NCI-H1436 (cell line): ENCODE data around the gene CD96.
A peak's percentile ranks its signal among the peaks of the same experiment; 100 is the strongest.

Source experiments
- DNase-seq: peaks from one replicate; lab custom pipeline; 2025; lab: John Stamatoyannopoulos, UW

Gene CD96

DNA sequence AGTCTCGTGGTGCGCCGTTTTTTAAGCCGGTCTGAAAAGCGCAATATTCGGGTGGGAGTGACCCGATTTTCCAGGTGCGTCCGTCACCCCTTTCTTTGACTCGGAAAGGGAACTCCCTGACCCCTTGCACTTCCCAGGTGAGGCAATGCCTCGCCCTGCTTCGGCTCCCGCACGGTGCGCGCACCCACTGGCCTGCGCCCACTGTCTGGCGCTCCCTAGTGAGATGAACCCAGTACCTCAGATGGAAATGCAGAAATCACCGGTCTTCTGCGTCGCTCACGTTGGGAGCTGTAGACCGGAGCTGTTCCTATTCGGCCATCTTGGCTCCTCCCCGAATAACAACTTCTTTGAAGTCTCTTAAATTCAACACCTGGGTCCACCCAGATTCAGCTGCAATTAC, 19.9 kb downstream of the CD96 start:
- DNase-seq, result peak; percentile 15

GRCh38 chr3:111566844-111567243, 24.8 kb downstream of the CD96 start:
- no peak for DNase-seq

DNA sequence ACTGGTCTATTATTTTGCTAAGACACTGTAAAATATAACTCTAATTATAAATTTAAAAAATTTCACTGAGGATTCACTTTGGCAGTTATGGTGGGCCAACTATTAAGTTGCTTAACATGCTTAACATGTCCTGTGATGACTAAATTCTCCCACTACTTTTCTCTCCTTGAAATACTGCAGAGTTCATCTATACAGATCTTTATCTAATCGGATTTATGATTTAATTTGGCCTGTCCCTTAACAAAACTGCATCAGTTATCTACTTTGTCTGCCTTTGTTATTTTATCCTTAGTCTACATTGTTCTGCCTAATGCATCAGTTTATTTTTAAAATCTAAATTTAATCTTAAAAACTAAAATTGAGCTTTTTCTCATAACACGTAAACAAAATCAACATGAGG, 26.4 kb downstream of the CD96 start:
- DNase-seq, result no peak

DNA sequence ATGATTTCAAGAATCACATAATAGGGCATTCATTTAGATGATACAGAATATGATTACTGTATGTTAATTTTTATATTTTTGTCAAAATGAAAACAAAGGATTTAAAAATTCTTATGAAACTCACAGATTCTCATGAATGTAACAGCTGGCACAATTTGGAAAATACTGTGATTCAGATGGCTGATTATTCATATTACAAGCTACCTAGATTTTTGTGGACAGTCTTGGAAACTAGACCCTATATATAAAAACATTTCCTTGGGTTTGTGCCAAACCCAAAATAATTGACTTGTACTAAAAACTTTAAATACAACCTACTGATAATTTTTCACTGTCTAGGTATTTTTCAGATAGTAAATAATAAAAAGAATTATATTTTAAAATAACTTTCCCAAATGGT, 26.9 kb downstream of the CD96 start:
- DNase-seq, result no peak

- no peak for DNase-seq
These were observed 28.5 kb downstream of the CD96 start for GRCh38 chr3:111570404-111571030.

- no peak for DNase-seq
These were observed 29.3 kb downstream of the CD96 start for GRCh38 chr3:111571282-111571681.

DNA sequence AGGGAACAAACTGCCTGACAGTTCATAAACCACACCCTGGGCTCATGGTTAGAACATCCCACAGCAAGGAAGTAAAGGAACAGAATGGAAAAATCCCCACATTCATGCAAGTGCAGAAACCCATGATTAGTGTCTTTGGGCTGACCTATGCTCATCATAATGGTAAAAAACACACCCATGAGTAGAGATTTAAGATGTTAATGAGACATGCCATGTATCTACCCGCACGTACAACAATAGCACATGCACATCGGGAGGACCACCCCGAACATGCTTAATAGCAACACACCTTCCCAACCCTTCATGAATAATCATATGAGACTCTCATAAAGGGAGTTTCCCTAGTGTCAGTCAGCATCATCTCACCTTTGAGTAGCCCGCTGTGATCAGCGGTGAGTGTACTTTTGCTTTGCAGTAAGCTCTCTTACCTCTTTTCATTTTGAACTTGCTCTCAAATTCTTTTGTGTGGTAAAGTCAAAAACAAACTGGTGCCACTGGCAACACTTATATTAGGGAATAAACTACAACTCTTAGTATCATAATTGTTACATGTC, 30.0 kb downstream of the CD96 start:
- DNase-seq, result no peak

DNA sequence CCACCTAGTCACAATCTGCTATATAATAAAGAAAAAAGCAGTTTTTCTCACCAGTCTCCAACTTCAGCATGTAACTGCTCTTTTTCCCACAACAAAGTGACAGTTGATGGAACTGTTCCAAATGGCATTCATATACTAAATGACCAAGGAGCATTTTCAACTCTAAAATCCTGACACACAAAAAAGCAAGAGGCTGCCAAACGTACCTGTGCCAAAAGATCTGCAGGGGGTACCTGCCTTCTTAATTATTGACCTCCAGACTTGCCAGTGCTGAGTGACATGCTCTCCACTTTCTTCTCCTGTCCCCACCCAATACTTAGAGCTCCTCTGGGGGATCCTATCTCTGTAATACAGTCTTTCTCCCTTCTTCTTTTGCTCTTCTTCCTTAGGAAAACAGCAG, 35.1 kb downstream of the CD96 start:
- no peak for DNase-seq

DNA sequence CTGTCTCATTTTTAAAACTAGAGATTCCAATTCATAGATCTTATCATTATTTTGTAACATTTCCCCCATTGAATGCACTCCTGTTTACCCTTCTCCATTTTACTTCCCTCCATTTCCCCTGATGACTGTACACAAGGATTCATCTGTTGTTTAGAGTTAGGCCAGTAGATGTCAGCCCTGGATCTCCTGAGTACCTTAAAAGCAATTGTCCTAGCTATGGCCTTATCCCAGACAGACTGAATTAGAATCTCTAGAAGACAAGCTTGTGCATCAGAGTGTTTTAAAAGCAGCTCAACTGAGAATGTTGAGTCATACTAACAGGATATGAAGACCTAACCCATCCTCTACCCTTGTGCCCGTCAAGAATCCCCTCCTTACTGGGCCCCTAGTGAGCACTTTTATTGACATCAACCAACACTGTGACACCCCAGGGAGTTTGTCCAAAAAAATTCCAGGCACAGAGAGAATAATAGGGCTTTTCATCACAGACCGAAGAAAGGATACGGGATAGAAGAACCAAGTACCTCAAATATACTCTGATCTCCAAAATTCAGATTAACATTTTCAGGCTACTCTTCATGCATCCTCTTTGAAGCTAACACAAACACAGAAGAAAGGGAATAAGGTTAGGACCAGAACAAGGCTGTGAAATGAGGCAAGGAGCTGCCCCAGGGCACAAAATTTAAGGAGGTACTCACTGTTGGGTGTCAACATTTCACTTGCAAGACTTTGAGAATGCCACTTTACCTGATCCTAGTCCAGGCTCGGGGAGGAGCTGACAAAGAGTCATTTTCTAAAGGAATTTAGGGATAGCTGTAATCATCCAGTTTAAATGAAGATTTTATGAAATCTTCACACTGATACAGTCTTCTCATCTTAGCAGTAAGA, 36.0 kb downstream of the CD96 start:
- DNase-seq, result peak; percentile 2

- DNase-seq, result no peak
These were observed 36.9 kb downstream of the CD96 start for GRCh38 chr3:111578867-111579266.

- DNase-seq, result no peak
These were observed 37.5 kb downstream of the CD96 start for GRCh38 chr3:111579495-111579894.

DNA sequence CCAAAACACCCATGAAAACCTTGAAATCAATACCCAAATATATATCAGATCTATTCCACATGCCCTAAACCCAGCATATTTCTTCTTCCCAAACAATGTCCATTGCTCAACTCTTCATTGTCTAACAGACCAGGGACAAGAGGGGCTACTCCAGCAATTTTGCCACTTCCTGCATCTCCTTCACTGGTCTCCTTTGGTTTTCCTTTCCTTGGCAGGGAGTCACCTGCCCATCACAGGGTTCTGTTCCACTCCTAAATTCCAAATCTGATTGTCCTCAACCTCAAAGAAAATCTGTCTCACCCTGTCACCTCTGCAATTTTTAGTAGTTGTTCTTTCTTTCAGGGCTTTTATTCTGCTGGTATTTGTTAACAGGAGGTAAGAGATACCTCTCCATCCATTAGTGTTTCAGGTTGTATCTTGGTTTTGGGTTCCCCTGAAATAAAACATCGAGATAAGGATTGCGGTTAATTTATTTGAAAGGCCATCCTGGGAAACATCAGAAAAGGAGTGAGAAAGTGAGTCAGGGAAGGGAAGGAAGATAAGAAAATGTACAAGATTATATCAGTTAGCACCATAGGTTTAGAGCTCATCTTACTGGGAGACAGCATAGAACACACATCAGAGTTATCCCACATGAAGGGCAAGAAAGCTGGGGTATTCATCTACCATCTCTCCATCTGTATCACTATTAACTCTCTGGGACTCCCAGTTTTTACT, 39.6 kb downstream of the CD96 start:
- no peak for DNase-seq

- DNase-seq, result no peak
These were observed 40.1 kb downstream of the CD96 start for GRCh38 chr3:111582120-111582474.

GRCh38 chr3:111584744-111585143, 42.7 kb downstream of the CD96 start:
- DNase-seq, result no peak

DNA sequence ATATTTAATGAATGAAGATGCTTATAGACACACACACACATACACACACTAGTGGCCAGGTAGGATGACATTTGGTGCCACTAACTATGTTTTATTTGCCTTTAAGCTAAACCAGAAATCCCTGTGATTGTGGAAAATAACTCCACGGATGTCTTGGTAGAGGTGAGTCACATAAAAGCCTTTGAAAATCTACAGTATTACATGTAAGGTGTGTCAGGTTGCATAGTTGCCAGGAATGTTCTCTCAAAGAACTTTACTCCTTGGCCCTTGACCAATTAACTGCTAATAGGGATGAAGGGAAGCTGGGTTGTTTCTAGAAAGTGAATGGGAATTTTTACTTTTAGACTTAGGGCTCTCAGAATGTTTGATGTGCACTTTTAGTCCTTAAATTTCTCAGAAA, 43.2 kb downstream of the CD96 start:
- no peak for DNase-seq

DNA sequence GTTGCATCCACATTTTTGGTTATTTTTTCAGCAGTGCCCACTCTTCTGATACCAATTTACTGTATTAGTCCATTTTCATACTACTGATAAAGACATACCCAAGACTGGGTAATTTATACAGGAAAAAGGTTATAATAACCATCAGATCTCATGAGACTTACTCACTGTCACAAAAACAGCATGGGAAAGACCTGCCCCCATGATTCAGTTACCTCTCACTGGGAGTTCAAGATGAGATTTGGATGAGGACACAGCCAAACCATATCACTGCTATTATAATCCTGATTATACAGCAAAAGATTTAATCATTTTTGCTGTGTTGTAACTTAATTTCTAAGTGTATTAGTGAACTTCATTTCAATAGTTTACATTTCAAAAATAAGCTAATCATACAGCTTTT, 46.5 kb downstream of the CD96 start:
- DNase-seq, result no peak

GRCh38 chr3:111589303-111590142, 47.5 kb downstream of the CD96 start:
- DNase-seq, result no peak

DNA sequence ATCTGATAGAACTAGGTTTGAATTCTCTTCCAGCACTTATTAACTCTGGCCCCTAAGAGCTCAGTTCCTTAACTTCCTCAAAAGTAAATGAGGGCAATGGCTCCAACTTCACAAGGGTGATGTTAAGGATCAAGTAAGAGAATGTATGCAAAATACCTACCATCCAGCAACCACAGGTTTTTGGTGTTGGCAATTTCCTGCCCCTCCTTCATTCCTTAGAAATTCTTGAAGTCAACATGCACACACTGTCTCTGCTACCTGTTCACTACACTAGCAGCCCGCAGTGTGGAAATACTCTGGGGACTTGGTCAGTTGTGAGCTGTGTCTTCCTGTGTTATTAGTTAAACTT, 48.1 kb downstream of the CD96 start:
- no peak for DNase-seq

GRCh38 chr3:111591555-111591954, 49.6 kb downstream of the CD96 start:
- DNase-seq, result no peak

DNA sequence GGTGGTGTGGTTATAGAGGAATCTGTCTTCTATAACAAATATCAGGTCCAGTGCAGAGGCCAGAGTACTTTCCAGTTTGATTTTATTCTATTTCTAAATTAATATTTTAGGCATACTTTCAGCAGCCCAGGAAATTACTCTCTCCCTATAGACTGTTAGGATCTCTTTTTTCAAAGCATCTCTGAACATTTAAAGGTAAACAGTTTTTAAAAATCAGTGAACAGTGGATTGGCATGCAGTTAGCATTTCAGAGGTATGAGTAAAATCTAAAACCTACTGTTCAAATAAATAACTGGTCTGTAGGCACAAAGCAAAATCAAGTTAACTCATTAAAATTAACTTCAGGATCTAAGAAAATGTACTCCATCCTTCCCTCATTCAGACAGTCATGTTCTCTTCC, 50.1 kb downstream of the CD96 start:
- no peak for DNase-seq

DNA sequence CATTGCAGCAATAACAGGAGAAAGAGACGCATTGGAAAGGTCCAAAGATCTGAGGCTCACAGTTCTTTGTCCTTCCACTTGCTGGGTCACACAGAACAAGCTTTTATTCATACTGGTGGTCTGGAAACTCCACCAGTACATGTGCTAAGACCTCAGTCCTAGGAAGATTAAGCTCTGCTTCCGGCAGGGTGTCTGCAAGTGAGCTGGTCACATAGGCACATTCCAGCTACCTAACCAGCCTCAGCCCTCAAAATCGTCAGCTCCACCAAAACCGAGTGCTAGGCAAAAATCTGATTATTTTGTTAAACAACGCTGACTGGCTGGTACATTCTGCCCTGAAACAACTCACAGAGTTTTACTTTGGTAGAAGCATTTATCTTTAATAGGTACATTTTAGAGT, 50.9 kb downstream of the CD96 start:
- no peak for DNase-seq

- DNase-seq, result no peak
These were observed 51.7 kb downstream of the CD96 start for GRCh38 chr3:111593666-111594065.
